ENCODE measurements around the gene DGKG. TPM values are rescaled to one million over a fixed set of nuclear protein-coding genes. Genes with fewer than 3 reads are reported as not detected.

The DGKG gene
- total and polyA plus RNA-seq, 9 of the 15 experiments (the other 6 are each of a cell fraction or from before 2014, with no cell fraction given), result 0.01 to 0.36 (median 0.15) TPM

DNA sequence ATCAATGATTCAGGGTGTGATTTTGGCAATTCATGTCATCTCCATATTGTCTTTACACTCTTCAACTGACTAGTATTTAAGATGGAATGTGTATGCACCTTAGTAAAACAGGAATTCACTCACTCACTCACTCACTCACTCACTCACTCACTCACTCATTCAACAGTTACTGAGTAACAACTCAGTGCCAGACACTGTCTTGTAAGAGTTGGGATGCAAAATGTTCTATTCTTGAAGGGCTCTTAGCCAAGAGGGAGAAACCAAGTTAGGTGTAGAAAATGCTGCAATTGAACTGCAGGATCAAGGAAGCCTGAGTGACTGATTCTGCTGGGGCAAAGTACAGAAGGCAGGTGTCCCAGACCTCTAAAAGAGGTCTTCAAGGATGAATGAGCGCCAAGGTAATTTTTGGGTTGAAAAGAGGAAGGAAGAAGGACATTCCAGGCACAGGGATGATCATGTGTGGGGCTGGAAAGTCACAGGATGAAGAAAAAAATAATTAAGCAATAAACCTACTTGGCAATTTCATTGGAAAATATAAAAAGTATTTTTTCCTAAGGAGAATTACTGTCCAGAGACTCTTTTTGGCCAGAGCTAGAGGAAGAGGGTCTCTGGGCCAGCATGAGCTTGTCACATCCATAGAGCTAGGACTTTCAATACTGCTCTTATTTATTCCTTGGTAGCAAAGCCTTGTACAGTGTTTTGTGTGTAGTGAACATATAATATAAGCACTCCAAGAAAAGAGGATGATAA lies 194.2 kb downstream of the DGKG start:
- Histone ChIP-seq H4K20me1 (replicated peaks; ENCODE audit: control insufficient read depth, insufficient read depth, low read length) (no peaks in the 10 kb centered on the region), H3K9me3 (replicated peaks; ENCODE audit: control insufficient read depth, insufficient read depth, low read depth, low read length) (no peaks in the 10 kb centered on the region), H3K4me3 (no peak overlapping the region), H3K9me1 (ENCODE audit: control insufficient read depth, insufficient read depth, low read length) (no peaks in the 10 kb centered on the region), H3K27me3 (ENCODE audit: control insufficient read depth in 2 of 2, insufficient read depth in 2 of 2, low read length in 2 of 2) (peaks cover 2 to 3% of the 10 kb centered on the region in 2 experiments; a peak in 3 of 5 replicates), H3K79me2 (ENCODE audit: control insufficient read depth, insufficient read depth, low read length) (no peaks in the 10 kb centered on the region), H3K36me3 (ENCODE audit: control insufficient read depth, insufficient read depth, low read length) (no peaks in the 10 kb centered on the region), H3K4me2 (ENCODE audit: insufficient read depth, low read length) (no peak overlapping the region), H3K9ac (ENCODE audit: insufficient read depth in 1 of 2, low read depth in 2 of 2, low read length in 2 of 2) (no peak overlapping the region), H2AFZ (ENCODE audit: low read depth, low read length) (no peak overlapping the region), H3K4me1 (replicated peaks in 1 of 2; ENCODE audit: control insufficient read depth in 2 of 2, insufficient read depth in 2 of 2, low read length in 2 of 2) (no peaks in the 10 kb centered on the region; a peak in 2 of 5 replicates), H3K27ac (ENCODE audit: extremely low read depth, low read depth, low read length) (no peak overlapping the region)
- no peak for FAIRE-seq
- ChIA-PET CTCF (ENCODE audit: low intra/inter-chr PET ratio) (no interaction called here), POLR2A (no interaction called here)
- BruUV-seq (replicated peaks), result no TSS peak
- no peak for ATAC-seq
- DNase-seq (ENCODE audit: extremely low read depth in 1 of 4, low spot score in 3 of 4), result no peak
- in situ Hi-C loops (cut with MboI), result no loop called here
- intact Hi-C loops (cut with micrococcal nuclease), result no loop called here
- 0% methylated on average over 1 of the region's 1 CpG for WGBS (ENCODE audit: insufficient coverage, low coverage, missing lambda C conversion rate)
- TF ChIP-seq ZNF384 (IDR thresholded peaks at IDR 0.05; ENCODE audit: low read depth, low read length) (no peak), SMARCC2 (IDR thresholded peaks at IDR 0.05; ENCODE audit: low read depth) (no peak), NFATC3 (IDR thresholded peaks at IDR 0.05) (no peak), ZNF184 (CRISPR knock-in tag; IDR thresholded peaks at IDR 0.05) (no peak), TCFL5 (CRISPR knock-in tag; conservative IDR thresholded peaks at IDR 0.05) (no peak)
- TF ChIP-seq, protein P1, sequence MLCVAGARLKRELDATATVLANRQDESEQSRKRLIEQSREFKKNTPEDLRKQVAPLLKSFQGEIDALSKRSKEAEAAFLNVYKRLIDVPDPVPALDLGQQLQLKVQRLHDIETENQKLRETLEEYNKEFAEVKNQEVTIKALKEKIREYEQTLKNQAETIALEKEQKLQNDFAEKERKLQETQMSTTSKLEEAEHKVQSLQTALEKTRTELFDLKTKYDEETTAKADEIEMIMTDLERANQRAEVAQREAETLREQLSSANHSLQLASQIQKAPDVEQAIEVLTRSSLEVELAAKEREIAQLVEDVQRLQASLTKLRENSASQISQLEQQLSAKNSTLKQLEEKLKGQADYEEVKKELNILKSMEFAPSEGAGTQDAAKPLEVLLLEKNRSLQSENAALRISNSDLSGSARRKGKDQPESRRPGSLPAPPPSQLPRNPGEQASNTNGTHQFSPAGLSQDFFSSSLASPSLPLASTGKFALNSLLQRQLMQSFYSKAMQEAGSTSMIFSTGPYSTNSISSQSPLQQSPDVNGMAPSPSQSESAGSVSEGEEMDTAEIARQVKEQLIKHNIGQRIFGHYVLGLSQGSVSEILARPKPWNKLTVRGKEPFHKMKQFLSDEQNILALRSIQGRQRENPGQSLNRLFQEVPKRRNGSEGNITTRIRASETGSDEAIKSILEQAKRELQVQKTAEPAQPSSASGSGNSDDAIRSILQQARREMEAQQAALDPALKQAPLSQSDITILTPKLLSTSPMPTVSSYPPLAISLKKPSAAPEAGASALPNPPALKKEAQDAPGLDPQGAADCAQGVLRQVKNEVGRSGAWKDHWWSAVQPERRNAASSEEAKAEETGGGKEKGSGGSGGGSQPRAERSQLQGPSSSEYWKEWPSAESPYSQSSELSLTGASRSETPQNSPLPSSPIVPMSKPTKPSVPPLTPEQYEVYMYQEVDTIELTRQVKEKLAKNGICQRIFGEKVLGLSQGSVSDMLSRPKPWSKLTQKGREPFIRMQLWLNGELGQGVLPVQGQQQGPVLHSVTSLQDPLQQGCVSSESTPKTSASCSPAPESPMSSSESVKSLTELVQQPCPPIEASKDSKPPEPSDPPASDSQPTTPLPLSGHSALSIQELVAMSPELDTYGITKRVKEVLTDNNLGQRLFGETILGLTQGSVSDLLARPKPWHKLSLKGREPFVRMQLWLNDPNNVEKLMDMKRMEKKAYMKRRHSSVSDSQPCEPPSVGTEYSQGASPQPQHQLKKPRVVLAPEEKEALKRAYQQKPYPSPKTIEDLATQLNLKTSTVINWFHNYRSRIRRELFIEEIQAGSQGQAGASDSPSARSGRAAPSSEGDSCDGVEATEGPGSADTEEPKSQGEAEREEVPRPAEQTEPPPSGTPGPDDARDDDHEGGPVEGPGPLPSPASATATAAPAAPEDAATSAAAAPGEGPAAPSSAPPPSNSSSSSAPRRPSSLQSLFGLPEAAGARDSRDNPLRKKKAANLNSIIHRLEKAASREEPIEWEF (CRISPR knock-in tag; IDR thresholded peaks at IDR 0.05), result no peak
- TF ChIP-seq, protein P2, sequence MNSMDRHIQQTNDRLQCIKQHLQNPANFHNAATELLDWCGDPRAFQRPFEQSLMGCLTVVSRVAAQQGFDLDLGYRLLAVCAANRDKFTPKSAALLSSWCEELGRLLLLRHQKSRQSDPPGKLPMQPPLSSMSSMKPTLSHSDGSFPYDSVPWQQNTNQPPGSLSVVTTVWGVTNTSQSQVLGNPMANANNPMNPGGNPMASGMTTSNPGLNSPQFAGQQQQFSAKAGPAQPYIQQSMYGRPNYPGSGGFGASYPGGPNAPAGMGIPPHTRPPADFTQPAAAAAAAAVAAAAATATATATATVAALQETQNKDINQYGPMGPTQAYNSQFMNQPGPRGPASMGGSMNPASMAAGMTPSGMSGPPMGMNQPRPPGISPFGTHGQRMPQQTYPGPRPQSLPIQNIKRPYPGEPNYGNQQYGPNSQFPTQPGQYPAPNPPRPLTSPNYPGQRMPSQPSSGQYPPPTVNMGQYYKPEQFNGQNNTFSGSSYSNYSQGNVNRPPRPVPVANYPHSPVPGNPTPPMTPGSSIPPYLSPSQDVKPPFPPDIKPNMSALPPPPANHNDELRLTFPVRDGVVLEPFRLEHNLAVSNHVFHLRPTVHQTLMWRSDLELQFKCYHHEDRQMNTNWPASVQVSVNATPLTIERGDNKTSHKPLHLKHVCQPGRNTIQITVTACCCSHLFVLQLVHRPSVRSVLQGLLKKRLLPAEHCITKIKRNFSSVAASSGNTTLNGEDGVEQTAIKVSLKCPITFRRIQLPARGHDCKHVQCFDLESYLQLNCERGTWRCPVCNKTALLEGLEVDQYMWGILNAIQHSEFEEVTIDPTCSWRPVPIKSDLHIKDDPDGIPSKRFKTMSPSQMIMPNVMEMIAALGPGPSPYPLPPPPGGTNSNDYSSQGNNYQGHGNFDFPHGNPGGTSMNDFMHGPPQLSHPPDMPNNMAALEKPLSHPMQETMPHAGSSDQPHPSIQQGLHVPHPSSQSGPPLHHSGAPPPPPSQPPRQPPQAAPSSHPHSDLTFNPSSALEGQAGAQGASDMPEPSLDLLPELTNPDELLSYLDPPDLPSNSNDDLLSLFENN (IDR thresholded peaks at IDR 0.05; ENCODE audit: low read depth in 2 of 2, low read length in 2 of 2), result no peak
